ENCODE data around the gene CYP24A1. TPM values are rescaled to one million over a fixed set of nuclear protein-coding genes. Genes with fewer than 3 reads are reported as not detected.

The CYP24A1 gene
- total RNA-seq, 1 donor from 2014 or later, result 0.04 TPM

DNA sequence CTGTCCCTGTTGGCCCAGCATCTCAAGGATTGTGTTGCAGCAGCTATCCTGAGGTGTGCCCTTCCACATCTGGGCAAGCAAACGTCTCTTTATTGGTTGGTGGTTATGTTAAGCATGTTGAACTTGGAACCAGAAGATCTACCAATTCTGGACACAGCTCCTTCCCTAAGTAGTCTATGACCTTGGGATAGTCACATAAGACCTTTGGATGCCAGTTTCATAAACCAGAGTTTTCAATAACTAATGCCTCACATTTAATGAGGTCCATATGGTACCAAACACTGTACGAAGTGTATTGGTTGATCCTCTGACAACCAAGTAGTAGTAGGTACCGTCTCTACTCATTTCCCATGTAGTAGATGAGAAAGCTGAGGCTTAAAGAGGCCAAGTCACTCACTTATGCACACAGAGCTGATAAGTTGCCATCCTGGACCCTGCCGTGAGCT lies 3.7 kb downstream of the CYP24A1 start:
- TF ChIP-seq, protein P1, sequence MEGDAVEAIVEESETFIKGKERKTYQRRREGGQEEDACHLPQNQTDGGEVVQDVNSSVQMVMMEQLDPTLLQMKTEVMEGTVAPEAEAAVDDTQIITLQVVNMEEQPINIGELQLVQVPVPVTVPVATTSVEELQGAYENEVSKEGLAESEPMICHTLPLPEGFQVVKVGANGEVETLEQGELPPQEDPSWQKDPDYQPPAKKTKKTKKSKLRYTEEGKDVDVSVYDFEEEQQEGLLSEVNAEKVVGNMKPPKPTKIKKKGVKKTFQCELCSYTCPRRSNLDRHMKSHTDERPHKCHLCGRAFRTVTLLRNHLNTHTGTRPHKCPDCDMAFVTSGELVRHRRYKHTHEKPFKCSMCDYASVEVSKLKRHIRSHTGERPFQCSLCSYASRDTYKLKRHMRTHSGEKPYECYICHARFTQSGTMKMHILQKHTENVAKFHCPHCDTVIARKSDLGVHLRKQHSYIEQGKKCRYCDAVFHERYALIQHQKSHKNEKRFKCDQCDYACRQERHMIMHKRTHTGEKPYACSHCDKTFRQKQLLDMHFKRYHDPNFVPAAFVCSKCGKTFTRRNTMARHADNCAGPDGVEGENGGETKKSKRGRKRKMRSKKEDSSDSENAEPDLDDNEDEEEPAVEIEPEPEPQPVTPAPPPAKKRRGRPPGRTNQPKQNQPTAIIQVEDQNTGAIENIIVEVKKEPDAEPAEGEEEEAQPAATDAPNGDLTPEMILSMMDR (IDR thresholded peaks at IDR 0.05; ENCODE audit: insufficient read depth, low read length, poor library complexity, severe bottlenecking), result no peak
- no peak overlapping the region for H3K4me3 ChIP-seq (ENCODE audit: low read depth, low read length)
- no peaks in the 10 kb centered on the region for H3K36me3 ChIP-seq (ENCODE audit: control insufficient read depth, insufficient read depth, low read length)
- peaks cover 22% of the 10 kb centered on the region for H3K27me3 ChIP-seq (ENCODE audit: control insufficient read depth, insufficient read depth, low read length)
- no peak for DNase-seq (ENCODE audit: low read depth)

DNA sequence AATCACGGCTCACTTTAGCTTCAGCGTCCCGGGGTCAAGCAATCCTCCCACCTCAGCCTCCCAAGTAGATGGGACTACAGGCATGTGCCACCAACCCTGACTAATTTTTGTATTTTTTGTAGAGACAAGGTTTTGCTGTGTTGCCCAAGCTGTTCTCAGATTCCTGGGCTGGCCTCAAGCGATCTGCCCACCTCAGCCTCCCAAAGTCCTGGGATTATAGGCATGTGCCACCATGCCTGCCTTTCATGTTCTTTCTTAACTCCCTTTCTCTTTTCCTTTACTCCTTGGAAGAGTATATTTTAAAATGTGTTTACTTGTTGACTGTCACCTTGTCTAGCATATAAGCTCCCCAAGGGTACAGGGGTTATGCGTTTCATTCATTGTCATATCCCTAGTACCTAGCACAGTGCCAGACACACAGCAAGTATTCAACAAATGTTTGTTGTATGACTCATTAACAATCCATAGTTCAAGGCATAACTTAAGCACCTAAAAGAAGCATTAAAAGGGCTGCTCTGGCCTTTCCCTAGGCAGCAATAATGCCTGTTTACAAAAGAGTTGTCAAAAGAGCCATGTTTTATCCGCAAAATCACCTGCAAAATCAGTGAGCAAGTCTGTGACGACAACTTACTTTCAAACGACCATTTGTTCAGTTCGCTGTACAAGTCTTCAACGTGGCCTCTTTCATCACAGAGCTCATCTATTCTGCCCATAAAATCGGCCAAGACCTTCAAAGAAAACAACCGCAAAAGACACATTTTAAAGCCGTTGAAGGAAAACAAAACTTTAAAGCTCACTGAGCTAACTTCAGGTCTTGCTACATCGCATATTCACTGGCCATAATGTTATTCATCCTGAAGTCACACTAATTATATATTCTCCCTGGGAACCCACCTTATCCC lies 4.6 kb downstream of the CYP24A1 start:
- peaks cover 18% of the 10 kb centered on the region for H3K27me3 ChIP-seq (ENCODE audit: control insufficient read depth, insufficient read depth, low read length)

DNA sequence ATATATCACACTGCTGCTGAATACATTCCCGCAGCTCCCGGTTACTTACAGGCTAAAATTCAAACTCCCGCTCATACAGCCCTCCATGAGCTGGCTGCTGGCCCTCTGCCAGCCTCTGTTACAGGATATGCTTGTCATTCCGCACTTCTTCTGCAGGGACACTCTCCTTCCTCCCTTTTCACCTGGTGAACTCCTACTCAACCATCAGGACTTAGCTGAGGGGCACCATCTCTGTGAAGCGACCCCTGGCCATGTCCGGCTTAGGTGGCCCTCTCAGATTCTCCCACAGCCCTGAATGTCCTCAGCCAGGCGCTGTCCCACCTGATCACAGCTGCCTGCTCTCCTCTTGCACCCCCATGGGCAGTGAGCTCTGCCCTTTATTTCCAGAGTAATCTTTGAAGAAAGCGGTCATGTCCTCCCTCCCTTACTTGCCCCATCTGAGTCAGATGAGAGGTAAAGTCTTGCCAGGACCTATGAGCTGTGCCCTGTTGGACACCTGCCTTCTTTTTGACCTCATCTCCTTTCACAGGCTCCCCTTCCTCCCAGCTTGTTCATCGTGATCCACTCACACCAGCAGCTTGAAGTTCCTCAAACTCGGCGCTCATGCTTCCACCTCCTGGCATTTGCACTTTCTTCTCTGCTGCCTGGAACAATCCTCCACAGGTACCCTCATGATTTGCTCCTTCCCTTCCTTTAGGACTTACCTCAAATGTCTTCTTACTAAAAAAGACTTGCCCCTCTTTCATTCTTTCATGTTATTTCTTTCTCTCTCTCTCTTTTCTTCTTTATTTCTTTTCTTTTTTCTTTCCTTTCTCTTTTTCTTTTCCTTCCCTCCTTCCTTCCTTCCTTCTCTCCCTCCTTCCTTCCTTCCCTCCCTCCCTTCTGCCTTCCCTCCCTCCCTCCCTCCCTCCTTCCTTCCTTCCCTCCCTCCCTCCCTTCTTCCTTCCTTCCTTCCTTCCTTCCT lies 5.6 kb downstream of the CYP24A1 start:
- no peak for DNase-seq (ENCODE audit: low read depth)
- TF ChIP-seq, protein P1 (IDR thresholded peaks at IDR 0.05; ENCODE audit: insufficient read depth, low read length, poor library complexity, severe bottlenecking), result no peak
- Histone ChIP-seq H3K27me3 (ENCODE audit: control insufficient read depth, insufficient read depth, low read length) (peaks cover 8% of the 10 kb centered on the region), H3K36me3 (ENCODE audit: control insufficient read depth, insufficient read depth, low read length) (no peaks in the 10 kb centered on the region), H3K4me3 (ENCODE audit: low read depth, low read length) (no peak overlapping the region)

More for the DNA sequence above, 4.6 kb downstream of the CYP24A1 start:
- TF ChIP-seq, protein P1 (IDR thresholded peaks at IDR 0.05; ENCODE audit: insufficient read depth, low read length, poor library complexity, severe bottlenecking), result no peak
- Histone ChIP-seq H3K36me3 (ENCODE audit: control insufficient read depth, insufficient read depth, low read length) (no peaks in the 10 kb centered on the region), H3K4me3 (ENCODE audit: low read depth, low read length) (no peak overlapping the region)
- DNase-seq (ENCODE audit: low read depth), result no peak

DNA sequence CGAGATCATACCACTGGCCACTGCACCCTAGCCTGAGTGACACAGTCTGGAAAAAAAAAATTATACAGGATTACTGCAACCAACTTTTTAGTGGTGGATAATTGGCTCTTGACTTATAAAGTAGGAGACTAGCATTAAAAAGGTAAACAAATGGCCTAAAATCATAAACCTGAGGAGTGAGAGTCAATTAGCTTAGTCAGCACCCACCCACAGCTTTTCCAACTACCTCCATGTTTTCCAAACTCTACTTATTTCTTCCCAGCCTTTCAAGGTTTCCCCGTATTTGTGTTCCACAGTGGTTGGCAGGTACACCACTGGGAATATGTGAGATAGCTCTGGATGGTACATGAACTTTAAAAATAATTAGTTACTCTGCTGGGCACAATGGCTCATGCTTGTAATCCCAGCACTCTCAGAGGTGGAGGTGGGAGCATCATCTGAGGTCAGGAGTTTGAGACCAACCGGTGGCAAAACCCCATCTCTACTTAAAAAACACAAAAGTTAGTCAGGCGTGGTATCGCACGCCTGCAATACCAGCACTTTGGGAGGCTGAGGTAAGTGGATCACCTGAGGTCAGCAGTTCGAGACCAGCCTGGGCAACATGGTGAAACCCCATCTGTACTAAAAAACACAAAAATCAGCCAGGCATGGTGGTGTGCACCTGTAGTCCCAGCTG lies 6.7 kb downstream of the CYP24A1 start:
- H3K36me3 ChIP-seq (ENCODE audit: control insufficient read depth, insufficient read depth, low read length), result no peaks in the 10 kb centered on the region
- H3K27me3 ChIP-seq (ENCODE audit: control insufficient read depth, insufficient read depth, low read length), result no peaks in the 10 kb centered on the region
- no peak overlapping the region for H3K4me3 ChIP-seq (ENCODE audit: low read depth, low read length)
- DNase-seq (ENCODE audit: low read depth), result no peak
- TF ChIP-seq, protein P1 (IDR thresholded peaks at IDR 0.05; ENCODE audit: insufficient read depth, low read length, poor library complexity, severe bottlenecking), result no peak

DNA sequence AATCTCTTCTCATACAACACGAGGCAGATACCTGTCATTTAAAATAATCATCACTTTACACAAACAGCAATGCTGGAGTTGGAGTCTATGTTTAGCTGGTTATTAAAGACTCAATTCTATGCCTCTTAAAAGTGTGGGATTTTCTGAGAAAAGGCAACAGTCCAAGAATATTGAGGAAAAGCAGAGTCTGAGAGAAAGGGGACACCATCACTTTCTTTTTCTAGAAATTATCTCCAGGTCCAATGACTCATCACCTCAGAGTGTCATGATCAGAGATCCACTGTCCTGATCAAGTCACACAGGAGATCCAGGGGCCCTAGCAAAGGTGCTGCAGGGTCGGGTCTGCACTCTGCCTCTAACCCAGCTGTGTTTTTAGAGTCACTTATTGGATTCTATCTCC lies 8.0 kb downstream of the CYP24A1 start:
- H3K36me3 ChIP-seq (ENCODE audit: control insufficient read depth, insufficient read depth, low read length), result no peaks in the 10 kb centered on the region
- DNase-seq (ENCODE audit: low read depth), result no peak
- H3K27me3 ChIP-seq (ENCODE audit: control insufficient read depth, insufficient read depth, low read length), result no peaks in the 10 kb centered on the region
- no peak overlapping the region for H3K4me3 ChIP-seq (ENCODE audit: low read depth, low read length)
- TF ChIP-seq, protein P1 (IDR thresholded peaks at IDR 0.05; ENCODE audit: insufficient read depth, low read length, poor library complexity, severe bottlenecking), result no peak

All from kidney epithelial cell (primary cell).